ENCODE results near the gene EPRS1. TPM values are rescaled to one million over a fixed set of nuclear protein-coding genes. Genes with fewer than 3 reads are reported as not detected.
"Not testable (repeated sequence)": the region's sequence is repeated elsewhere in the genome, so short reads cannot be mapped to it uniquely, and the experiment has no call there.

EPRS1 gene
- total RNA-seq, result 69.3 and 83.8 TPM in 2 replicates
- 65.7 TPM for polyA plus RNA-seq (2012)

DNA sequence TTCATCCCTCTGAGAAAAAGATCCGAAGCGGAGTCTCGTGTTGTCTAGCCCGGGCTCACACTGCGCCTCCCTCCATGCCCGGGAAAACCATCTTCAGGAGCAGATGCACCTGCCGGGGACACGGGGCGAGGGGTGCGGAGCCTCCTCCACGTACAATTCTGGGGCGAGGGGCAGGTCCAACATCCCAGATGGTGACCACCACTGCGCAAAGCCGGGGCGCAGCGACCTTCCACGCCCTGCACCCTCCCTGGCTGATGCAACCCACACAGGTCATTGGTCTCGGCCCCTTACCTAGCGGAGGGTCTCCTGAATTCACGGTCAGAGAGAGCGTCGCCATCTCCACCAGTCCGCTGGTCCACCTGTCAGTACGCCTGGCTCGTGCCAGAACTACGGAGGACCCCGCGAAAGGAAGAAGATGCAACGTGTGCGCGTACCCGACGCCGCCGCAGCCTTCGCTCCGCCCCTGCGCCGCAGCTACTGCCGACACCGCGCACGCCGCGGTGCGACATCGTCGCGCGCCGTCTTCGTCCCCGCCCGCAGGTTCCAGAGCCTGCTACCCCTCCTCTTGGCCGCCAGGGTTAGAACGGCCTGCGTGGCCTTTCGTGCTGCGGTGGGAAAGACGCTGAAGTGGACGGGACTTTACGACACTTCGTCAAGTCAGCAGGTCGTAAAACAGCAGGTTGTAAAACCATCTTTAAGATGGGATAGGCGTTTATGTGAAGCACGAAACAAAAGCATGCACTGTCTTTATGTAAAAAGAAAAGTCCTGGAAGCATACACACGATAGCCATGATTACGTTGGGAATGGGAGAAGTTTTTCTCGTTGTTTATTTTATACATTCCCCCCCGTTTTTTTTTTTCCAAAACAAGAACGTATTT, at the start of gene EPRS1:
EPRS1 (minus strand) TSS at position 454 of the 879 bp plus-strand sequence; CDS start at position 337, 117 bp downstream.
- peak; percentile 98 for DNase-seq (ENCODE audit: low read depth)

DNA sequence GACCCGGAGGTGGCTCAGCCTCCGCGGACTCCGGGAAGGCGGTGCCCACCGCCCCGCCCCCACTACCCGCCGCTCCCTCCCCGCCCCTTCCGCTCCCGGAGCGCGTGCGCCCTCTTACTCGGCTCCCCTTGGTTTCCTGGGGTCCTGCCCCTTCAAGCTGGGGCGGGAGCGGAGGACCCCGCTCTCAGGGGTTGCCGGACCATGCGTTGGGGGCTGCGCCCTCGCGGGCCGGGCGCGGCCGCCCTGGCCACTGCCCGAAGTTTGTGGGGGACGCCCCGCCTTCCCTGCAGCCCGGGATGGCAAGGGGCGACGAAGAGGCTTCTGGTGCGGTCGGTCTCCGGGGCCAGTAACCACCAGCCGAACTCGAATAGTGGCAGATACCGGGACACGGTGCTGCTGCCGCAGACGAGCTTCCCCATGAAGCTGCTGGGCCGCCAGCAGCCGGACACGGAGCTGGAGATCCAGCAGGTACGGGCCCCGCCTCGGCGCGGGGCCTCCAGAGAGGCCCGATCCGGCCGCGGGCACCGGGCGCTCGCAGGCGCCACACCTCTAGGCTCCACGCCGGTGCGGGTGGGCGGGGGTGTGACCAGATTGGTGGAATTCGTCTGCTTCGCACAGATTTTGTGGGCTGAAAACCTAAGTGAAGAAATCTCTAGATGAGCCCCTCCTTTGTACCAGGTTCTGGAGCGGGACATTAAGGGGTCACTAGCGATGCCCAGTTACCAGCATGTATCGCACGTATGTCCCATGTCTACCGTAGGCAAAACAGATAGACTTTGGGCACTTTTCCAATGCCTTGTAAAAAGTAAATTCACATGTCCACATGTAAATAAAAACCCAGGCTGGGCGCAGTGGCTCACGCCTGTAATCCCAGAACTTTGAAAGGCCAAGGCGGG, 48.0 kb upstream of the EPRS1 start, which contains the start of gene IARS2:
IARS2 (plus strand) TSS at position 117 of the 896 bp plus-strand sequence; CDS start at position 202, 85 bp downstream.
- DNase-seq (ENCODE audit: low read depth), result peak; percentile 89

DNA sequence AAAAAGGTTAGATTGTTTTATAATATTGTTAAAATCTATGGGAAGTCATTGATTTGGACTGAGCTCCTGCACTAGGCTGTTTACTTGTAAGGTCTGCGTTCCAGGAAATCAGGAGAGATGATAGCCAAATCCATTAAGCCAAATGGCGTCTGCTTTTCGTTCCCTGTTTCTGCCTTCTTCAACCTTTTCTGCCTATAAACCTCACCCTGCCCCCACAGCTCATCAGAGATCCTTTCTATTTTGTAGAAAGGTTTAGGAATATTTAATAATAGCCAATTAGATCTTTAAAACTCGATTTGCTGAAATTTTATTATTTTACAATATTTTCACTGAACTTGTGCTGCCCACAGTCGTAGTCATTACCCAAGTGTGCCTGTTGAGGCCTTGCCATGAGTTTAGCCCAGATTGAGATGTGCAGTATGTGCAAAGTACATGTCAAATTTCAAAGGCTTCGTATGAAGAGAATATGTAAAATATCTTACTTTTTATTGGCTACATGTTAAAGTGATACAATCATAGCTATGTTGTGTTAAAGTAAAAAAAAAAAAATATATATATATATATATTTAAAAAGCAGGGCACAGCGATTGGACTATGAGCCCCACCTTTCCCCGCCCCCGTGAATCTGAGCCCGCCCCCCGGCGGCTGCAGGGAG, 47.2 kb upstream of the EPRS1 start:
- DNase-seq (ENCODE audit: low read depth), result no peak

DNA sequence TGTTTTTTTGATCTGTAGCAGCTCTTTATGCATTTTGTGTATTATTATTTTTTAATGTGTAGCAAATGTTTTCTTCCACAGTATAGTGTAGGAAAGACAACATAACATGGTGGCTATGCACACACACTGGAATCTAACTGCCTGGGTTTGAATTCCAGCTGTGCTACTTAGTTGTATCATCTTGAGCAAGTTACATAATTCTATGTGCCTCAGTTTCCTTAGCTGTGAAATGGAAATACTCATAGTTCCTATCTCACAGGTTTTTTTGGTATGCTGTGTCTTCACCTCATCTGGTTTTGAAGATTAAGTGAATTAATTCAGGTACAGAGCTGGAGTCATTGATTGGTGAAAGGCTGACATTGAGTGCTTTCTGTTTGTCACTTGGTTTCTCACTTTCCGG, 46.4 kb upstream of the EPRS1 start:
- DNase-seq (ENCODE audit: low read depth), result no peak

DNA sequence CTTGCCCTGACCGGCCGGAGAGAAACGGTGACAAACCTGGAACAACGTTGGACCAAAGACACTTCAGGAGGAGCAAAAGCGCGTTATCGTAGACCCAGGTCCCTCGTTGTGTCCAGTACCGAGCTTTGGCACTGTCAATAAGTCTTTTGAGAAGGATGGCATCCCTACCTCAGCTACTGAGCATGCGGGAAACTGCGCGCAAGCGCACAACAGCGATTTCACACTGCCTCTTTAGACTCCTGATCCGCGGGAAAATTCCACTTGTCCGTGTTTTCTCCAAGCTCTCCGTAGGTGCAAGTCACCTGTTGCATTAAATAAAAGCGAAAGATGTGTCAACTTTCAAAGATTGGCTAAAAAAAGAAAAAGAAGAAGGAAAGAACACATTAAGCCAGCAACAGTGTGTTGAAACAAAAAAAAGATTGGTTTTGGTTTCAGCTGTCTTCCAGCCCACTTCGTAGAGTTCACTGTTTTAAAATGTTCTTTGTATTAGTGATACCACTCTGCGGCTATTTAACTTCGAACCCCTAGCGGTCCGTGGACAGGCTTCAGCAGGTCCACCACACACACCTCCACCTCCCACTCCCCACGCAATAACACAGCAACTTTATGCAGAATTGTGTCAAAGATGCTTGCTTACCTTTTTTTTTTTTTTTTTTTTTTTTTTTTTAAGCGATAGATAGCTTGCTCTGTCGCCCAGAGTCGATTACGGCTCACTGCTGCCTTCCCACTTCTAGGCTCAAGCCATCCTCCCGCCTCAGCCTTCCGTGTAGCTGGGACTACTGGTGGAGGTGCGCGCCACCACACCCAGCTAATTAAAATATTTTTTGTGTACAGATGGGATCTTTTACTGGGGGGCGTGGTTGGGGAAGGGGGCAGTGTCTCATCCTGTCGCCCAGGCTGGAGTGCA, 43.6 kb upstream of the EPRS1 start, which contains the start of gene BPNT1:
BPNT1 (minus strand) TSS at position 139 of the 907 bp plus-strand sequence. CDS start 9,942 bp downstream, outside the sequence.
- peak; percentile 95 for DNase-seq (ENCODE audit: low read depth)

DNA sequence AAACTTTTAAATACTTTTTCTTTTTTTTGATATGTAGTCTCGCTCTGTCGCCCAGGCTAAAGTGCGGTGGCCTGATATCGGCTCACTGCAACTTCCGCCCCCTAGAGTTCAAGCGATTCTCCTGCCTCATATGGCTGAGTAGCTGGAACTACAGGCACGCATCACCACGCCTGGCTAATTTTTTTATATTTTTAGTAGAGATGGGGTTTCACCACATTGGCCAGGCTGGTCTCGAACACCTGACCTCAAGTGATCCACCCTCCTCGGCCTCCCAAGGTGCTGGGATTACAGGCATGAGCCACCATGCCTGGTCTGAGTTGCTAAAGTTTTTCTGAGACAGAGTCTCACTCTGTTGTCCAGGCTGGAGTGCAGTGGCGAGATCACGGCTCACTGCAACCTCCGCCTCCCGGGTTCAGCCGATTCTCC, 40.0 kb upstream of the EPRS1 start:
- DNase-seq (ENCODE audit: low read depth), result not testable (repeated sequence)

DNA sequence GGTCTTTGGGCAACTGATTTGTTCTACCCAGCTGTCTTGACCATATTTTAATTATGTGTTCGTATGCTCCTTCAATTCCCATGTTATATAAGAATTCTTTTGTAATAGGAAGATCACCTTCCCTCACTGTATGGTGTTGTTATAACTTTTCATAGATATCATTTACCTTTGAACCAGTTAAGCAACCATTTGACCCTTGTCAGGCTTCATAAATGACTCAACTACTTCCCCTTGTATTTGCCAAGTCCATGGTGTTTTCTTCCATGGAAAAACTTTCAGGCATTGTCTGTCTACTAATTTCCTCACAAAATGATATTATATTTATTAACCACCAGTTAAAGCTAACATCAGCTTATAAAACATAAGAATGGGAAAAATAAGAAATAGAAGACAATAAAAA, 38.2 kb upstream of the EPRS1 start:
- no peak for DNase-seq (ENCODE audit: low read depth)

DNA sequence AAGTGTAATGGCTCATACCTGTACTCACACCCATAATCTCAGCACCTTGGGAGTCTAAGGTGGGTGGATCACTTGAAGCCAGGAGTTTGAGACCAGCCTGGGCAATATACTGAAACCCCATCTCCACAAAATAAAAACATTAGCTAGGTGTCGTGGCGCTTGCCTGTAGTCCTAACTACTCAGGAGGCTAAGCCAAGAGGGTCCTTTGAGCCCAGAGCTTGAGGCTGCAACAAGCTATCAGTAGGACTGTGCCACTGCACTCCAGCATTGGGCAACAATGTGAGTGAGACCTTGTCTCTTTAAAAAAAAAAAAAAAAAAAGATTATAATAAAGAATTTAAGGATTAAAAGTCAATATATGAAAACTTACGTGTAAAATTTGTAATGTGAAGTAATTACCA, 31.6 kb upstream of the EPRS1 start:
- DNase-seq (ENCODE audit: low read depth), result no peak

DNA sequence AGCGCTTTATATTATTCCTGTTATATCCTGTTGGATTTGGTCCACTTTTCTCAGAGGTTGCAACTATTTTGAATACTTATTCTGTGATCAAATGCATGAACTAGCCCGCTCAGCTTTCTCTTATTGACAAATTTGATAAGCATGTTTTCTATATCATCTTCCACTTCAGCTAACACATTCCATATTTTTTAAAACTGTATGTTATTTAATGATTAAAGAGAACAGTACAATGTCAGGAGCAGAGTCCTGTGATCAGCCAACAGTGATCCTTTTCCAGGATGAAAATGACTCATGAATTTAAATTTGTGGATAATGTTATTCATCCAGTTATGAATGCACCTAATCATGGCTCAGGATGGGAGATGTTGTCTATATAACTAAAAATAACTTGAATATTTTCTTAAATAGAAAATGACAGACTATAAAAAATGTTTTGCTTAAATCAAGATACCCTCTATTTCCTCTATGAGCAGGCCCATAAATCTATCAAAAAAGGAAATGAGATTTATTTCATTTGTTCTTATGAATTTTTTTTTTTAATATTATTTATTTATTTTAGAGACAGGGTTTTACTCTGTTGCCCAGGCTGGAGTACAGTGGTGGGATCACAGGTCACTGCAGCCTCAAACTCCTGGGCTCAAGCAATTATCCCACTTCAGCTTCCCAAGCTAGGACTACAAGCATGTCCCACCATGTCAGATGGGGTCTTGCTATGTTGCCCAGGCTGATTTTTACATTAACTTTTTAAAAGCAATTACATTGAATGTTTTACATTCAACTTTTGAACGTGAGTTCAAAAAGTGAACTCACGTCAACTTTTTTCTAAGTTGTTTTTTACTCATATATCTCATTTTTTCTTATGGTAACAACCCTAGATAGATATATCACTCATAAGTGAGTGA, 30.8 kb upstream of the EPRS1 start:
- DNase-seq (ENCODE audit: low read depth), result peak; percentile 9

DNA sequence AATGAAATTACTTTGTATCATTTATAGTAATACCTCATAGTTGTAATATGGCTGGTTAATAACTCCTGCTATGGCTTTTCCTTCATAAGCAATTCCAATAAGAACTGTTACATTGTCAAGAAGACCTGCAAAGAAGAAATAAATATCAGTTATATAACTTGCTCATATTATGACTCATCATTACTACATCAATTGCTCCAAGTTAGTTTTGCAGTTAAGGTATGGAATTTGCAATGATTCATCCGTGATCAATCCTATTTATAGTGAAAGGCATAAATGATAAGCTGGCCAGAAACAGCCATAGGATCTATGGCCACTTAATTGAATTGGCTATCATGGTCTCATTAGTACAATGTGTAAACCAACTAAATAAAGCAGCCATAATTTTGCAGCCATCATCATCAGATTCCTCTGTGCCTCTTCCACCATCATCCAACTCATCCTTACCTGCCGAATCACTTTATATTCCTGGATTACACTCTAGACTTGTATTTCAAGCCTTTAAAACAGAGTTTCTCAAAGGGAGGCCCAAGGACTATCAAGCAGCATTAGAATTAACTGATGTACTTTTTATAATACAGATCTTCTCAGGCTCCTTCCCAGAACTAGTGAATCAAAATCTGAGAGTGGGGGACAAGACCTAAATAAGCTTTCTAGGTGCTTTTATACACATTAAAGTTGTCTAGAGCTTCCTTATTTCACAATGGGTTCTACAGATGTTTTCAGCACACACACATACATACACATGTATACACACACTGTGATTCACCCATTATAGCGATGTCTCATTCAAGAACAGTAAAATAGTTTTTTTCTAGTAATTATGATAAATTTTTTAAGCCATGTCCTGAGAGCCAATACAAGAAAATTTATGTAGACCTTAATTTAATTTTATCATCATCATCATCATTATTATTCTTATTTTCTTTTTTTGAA, 21.2 kb upstream of the EPRS1 start:
- no peak for DNase-seq (ENCODE audit: low read depth)

DNA sequence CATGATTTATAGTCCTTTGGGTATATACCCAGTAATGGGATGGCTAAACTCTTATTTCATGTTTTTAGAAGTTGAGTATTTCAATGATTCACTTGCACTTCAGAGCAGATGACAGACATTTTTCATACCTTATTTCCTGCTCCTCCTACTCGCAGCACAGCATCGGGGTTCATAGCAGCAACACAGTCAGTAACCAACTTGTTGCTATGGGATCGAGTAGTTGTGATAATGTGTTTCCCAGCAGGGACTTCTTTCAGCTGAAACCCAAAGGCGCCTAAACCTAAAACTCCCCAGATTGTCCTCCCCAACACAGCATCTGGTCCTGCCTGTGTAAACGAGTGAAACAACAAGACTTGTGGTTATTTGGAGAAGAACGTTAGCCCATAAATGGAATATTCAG, 16.3 kb upstream of the EPRS1 start:
- no peak for DNase-seq (ENCODE audit: low read depth)

DNA sequence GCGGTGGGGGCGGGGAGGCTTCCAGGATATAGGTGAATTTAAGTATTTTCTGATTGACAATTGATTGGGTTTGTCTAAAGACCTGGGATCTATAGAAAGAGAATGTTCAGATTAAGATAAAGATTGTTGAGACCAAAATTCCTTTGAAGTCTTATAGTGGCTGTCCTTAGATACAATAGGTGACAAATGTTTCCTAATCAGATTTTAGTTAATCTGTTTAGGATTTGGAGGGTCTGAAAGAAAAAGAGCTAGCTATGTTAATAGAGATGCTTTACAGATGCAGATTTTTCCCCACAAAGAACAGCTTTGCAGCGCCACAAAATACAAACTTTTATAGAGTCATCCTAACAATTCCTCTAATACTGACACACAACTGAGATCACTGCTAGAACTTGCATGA, 14.6 kb upstream of the EPRS1 start:
- no peak for DNase-seq (ENCODE audit: low read depth)

DNA sequence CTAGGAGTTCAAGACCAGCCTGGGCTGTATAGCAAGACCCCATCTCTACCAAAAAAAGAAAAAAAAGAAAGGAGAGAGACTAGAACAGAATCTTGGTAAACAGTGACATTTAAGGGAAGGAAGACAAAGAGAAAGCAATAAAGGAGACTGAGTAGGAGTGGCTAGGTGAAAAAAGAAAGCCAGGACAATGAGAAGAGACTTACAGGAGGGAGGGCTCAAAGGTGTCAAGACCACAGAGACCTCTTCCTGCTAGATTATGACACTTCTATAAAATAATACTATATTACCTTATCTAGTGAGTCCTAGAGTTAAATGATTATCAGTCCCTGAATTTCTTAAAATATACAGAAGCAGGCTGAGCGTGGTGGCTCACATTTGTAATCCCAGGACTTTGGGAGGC, 10.1 kb upstream of the EPRS1 start:
- DNase-seq (ENCODE audit: low read depth), result no peak

DNA sequence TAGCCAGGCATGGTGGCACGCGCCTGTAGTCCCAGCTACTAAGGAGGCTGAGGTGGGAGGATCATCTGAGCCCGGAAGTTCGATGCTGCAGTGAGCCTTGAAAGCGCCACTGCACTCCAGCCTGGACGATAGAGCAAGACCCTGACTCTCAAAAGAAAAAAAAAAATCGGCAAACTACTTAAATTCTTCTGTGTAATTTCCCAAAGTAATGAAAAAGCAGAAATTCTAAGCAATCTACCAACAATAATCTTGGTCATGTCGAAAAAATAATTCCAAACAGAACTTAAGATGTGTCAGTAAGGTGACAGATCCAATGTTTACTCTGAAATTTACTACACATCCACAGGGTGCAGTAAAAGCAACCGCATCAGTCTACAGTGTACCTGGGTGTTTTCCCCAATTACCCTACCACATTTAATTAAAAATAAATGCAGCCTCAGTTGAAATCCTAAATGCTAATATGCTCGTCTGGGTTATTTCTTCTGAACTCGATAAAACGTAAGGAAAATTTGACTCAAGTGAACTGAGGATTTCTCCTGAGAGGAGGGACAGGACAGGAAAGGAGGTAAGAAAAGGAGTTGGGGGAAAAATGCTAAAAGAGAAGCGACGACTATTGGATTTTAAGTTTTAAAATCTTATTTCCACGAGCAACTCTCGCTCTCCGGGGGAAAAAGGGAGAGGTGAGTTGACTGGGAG, 801 bp downstream of the EPRS1 start:
- DNase-seq (ENCODE audit: low read depth), result peak; percentile 1

DNA sequence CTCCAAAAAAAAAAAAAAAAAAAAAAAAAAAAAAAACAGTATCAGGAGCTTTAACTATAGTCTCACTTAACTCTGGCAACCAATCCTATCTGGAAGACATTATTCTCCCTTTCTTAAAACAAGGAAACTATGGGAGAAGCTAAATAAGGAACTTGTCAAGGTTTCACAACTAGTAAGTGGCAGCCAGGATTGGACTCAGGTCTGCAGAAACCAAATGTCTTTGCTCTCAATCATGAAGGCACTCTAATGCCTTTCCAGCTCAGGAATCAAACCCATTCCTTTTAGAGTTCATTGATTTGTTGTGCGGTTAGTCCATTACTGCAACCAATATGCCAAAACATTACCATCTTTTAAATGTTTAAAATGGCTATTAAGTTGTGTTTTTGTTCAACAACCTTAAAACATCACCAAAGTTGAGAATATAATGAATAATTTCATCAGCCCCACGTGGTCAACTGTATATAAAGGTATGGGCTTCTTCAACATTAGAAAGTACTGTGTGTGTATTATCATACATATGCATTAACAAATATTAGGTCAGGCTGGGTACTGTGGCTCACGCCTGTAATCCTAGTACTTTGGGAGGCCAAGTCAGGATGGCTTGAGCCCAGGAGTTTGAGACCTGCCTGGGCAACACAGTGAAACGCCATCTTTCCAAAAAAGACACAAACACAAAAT, 1.5 kb downstream of the EPRS1 start:
- DNase-seq (ENCODE audit: low read depth), result no peak

DNA sequence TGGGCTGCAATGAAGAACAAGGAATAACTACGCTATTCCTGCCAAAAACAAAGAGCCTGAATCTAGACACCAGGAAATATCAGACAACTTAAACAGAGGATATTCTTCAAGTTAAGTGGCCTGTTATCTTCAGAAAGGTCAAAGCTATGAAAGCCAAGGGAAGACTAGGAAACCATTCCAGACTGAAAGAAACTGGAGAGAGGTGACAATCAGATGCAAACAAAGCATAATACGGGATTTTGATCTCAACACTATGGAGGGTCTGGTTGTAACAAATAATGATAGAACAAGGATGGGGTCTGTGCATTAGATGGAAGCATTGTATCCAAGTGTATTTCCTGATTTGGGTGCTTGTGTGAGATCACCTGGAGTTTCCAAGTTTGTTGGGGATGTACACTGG, 2.7 kb downstream of the EPRS1 start:
- DNase-seq (ENCODE audit: low read depth), result no peak
